ENCODE data around the gene TGFA. TPM values are rescaled to one million over a fixed set of nuclear protein-coding genes. Genes with fewer than 3 reads are reported as not detected.

TGFA gene
- total RNA-seq, 2 donors from 2014 or later = 1.1 to 1.9 TPM

- H3K27me3 ChIP-seq (replicated peaks; ENCODE audit: insufficient read depth) = no peaks in the 10 kb centered on the region
- TF ChIP-seq CTCF (IDR thresholded peaks at IDR 0.05) = no peak
Measured at GRCh38 chr2:70501728-70502127, 51.9 kb downstream of the TGFA start.

GRCh38 chr2:70501215-70501614 is 52.4 kb downstream of the TGFA start:
- Histone ChIP-seq H3K27me3 (replicated peaks; ENCODE audit: insufficient read depth) (no peaks in the 10 kb centered on the region), H3K9me3 (no peaks in the 10 kb centered on the region), H3K4me1 (ENCODE audit: control insufficient read depth in 1 of 2, low read depth in 2 of 2) (no peaks in the 10 kb centered on the region), H3K36me3 (no peaks in the 10 kb centered on the region), H3K27ac (no peak overlapping the region), H3K4me3 (no peak overlapping the region)
- TF ChIP-seq CTCF (IDR thresholded peaks at IDR 0.05) = no peak
- DNase-seq (ENCODE audit: low spot score) (no peak), ATAC-seq (ENCODE audit: insufficient number of reproducible peaks, low FRiP score, low read depth) (no peak)

More at GRCh38 chr2:70501728-70502127, 51.9 kb downstream of the TGFA start:
- H3K27ac ChIP-seq = no peak overlapping the region
- H3K4me1 ChIP-seq (ENCODE audit: control insufficient read depth in 1 of 2, low read depth in 2 of 2) = no peaks in the 10 kb centered on the region
- H3K4me3 ChIP-seq = no peak overlapping the region
- H3K36me3 ChIP-seq = no peaks in the 10 kb centered on the region
- H3K9me3 ChIP-seq = no peaks in the 10 kb centered on the region
- ATAC-seq (ENCODE audit: insufficient number of reproducible peaks, low FRiP score, low read depth) (no peak), DNase-seq (ENCODE audit: low spot score) (no peak)

- no peaks in the 10 kb centered on the region for H3K36me3 ChIP-seq
- no peaks in the 10 kb centered on the region for H3K27me3 ChIP-seq (replicated peaks; ENCODE audit: insufficient read depth)
- H3K9me3 ChIP-seq = no peaks in the 10 kb centered on the region
- no peaks in the 10 kb centered on the region for H3K4me1 ChIP-seq (ENCODE audit: control insufficient read depth in 1 of 2, low read depth in 2 of 2)
- H3K4me3 ChIP-seq = no peak overlapping the region
- DNase-seq (ENCODE audit: low spot score) (no peak), ATAC-seq (ENCODE audit: insufficient number of reproducible peaks, low FRiP score, low read depth) (no peak)
- no peak for TF ChIP-seq CTCF (IDR thresholded peaks at IDR 0.05)
- H3K27ac ChIP-seq = no peak overlapping the region
Measured at GRCh38 chr2:70499253-70499652, 54.4 kb downstream of the TGFA start.

GRCh38 chr2:70498528-70498927 is 55.1 kb downstream of the TGFA start:
- Histone ChIP-seq H3K4me1 (ENCODE audit: control insufficient read depth in 1 of 2, low read depth in 2 of 2) (no peaks in the 10 kb centered on the region), H3K27ac (no peak overlapping the region), H3K27me3 (replicated peaks; ENCODE audit: insufficient read depth) (no peaks in the 10 kb centered on the region), H3K9me3 (no peaks in the 10 kb centered on the region), H3K36me3 (no peaks in the 10 kb centered on the region), H3K4me3 (no peak overlapping the region)
- ATAC-seq (ENCODE audit: insufficient number of reproducible peaks, low FRiP score, low read depth) (no peak), DNase-seq (ENCODE audit: low spot score) (no peak)
- no peak for TF ChIP-seq CTCF (IDR thresholded peaks at IDR 0.05)

GRCh38 chr2:70498054-70498453 is 55.6 kb downstream of the TGFA start:
- Histone ChIP-seq H3K4me3 (no peak overlapping the region), H3K27ac (no peak overlapping the region), H3K36me3 (no peaks in the 10 kb centered on the region), H3K4me1 (ENCODE audit: control insufficient read depth in 1 of 2, low read depth in 2 of 2) (no peaks in the 10 kb centered on the region), H3K27me3 (replicated peaks; ENCODE audit: insufficient read depth) (no peaks in the 10 kb centered on the region), H3K9me3 (no peaks in the 10 kb centered on the region)
- ATAC-seq (ENCODE audit: insufficient number of reproducible peaks, low FRiP score, low read depth) (no peak), DNase-seq (ENCODE audit: low spot score) (no peak)
- no peak for TF ChIP-seq CTCF (IDR thresholded peaks at IDR 0.05)

All from thoracic aorta (tissue), 2 donors.